Measurements from ENCODE around the gene MTX2.

DNA sequence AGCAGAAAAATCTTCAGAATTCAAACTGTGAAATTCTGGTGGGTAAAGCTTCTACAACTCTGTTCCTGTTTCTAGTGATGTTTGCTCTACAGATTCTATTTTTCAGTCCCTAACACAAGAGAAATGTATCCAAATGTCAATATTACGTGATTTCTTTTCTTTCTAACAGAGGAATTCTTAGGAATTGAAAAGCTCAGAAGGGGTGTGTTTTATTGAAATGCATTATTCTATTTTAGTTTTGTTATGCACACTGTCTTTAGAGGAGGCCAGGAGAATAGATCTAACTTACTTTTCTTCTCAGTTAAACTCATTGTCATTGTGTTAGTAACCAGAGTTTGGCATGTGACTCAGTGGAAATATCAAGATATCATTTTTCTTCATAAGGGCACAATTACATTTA is 62.4 kb downstream of the MTX2 start:
- TF ChIP-seq SP1 (IDR thresholded peaks at IDR 0.05): no peak
- no peak for TF ChIP-seq SUZ12 (IDR thresholded peaks at IDR 0.05)
